B cell (primary cell): ENCODE measurements around the gene ZMYND15. TPM values are rescaled to one million over a fixed set of nuclear protein-coding genes. Genes with fewer than 3 reads are reported as not detected.

Source experiments
- ATAC-seq: fragments of 200-7000 bp; cut with Tn5 transposase; one replicate; pipeline ENCODE4 v1.10.0; 2021; ENCODE audit warnings: low read depth, mild to moderate bottlenecking, moderate number of reproducible peaks, moderate library complexity
- CTCF ChIA-PET: fragments of 350-600 bp; sonication (Branson Sonifier 250); formaldehyde crosslinking; loops from one replicate; lab custom pipeline; 2021; ENCODE audit warnings: antibody characterized with exemption, inconsistent platforms; lab: Charles Lee
- POLR2A ChIA-PET: fragments of 350-600 bp; sonication (Branson Sonifier 250); formaldehyde crosslinking; loops from one replicate; lab custom pipeline; 2021; ENCODE audit warnings: antibody characterized with exemption; lab: Charles Lee
- DNase-seq: peaks from one replicate; pipeline ENCODE4 v3.0.0; 2013
- H2AFZ ChIP-seq: 2 replicates; pipeline ENCODE4 v1.6.1; 2012; ENCODE audit warnings: mild to moderate bottlenecking, low read depth, low read length; ENCODE audit not compliant: insufficient read depth, poor library complexity, severe bottlenecking
- H3K27ac ChIP-seq, 2 donors: 1 replicate in 1 of 2; 2 replicates in 1 of 2; pipeline ENCODE4 v1.5.1; 2012 to 2013; ENCODE audit warnings: low read length in 2 of 2, mild to moderate bottlenecking in 2 of 2, moderate library complexity in 1 of 2
- H3K27me3 ChIP-seq, 4 experiments: fragments of 200-600 bp in 1 of 4; sonication (generic) in 1 of 4; replicated peaks in 1 of 4; 1 replicate in 2 of 4; 2 replicates in 2 of 4; pipeline versions ENCODE4 v1.6.1 to v1.7.0; 2013 to 2016; ENCODE audit warnings: low read length in 3 of 4, mild to moderate bottlenecking in 2 of 4, mixed read lengths in 1 of 4, moderate library complexity in 1 of 4; ENCODE audit not compliant: insufficient read depth in 4 of 4, control insufficient read depth in 3 of 4; ENCODE audit errors: control extremely low read depth in 1 of 4
- H3K36me3 ChIP-seq, 2 experiments: replicated peaks in 1 of 2; 1 replicate in 1 of 2; 2 replicates in 1 of 2; pipeline versions ENCODE4 v1.6.1 to v1.7.1; 2013; ENCODE audit warnings: low read length in 1 of 2; ENCODE audit not compliant: insufficient read depth in 2 of 2, control insufficient read depth in 1 of 2; ENCODE audit errors: control extremely low read depth in 1 of 2, extremely low read depth in 1 of 2
- H3K4me1 ChIP-seq, 2 donors: fragments of 200-600 bp in 1 of 2; sonication (generic) in 1 of 2; 1 replicate in 1 of 2; 2 replicates in 1 of 2; pipeline versions ENCODE4 v1.5.1 to v1.6.1; 2013 to 2017; ENCODE audit warnings: low read length in 2 of 2; ENCODE audit not compliant: control insufficient read depth in 2 of 2, insufficient read depth in 2 of 2
- H3K4me2 ChIP-seq: replicated peaks from 2 replicates; pipeline ENCODE3; 2012; ENCODE audit warnings: mild to moderate bottlenecking, low read depth, low read length; ENCODE audit not compliant: poor library complexity, severe bottlenecking
- H3K4me3 ChIP-seq, 5 experiments: fragments of 200-600 bp in 1 of 5; sonication (generic) in 1 of 5; 1 replicate in 3 of 5; 2 replicates in 2 of 5; pipeline versions ENCODE4 v1.5.1 to v1.7.0; 2011 to 2016; ENCODE audit warnings: low read length in 4 of 5, mild to moderate bottlenecking in 4 of 5, low read depth in 2 of 5, control low read depth in 1 of 5, moderate library complexity in 1 of 5; ENCODE audit not compliant: insufficient read depth in 1 of 5; ENCODE audit errors: control extremely low read depth in 1 of 5, extremely low read depth in 1 of 5
- H3K79me2 ChIP-seq: fragments of 200-600 bp; sonication (generic); one replicate; pipeline ENCODE4 v1.6.0; 2016; ENCODE audit warnings: low read length; ENCODE audit not compliant: control insufficient read depth, insufficient read depth
- H3K9ac ChIP-seq: fragments of 200-600 bp; sonication (generic); 2 replicates; pipeline ENCODE4 v1.6.1; 2017; ENCODE audit warnings: mild to moderate bottlenecking, low read length, moderate library complexity
- H3K9me3 ChIP-seq, 3 donors: one replicate each; pipeline versions ENCODE4 v1.6.1 to v1.7.1; 2013; ENCODE audit warnings: low read length in 2 of 3; ENCODE audit not compliant: control insufficient read depth in 2 of 3, insufficient read depth in 1 of 3; ENCODE audit errors: control extremely low read depth in 1 of 3
- H4K20me1 ChIP-seq: 2 replicates; pipeline ENCODE4 v1.6.0; 2012; ENCODE audit warnings: mild to moderate bottlenecking, low read length; ENCODE audit not compliant: insufficient read depth, control insufficient read depth, poor library complexity, severe bottlenecking
- H3K27ac Mint-ChIP-seq: one replicate; pipeline ENCODE4 v1.8.0; 2021; ENCODE audit warnings: mixed read lengths
- H3K27me3 Mint-ChIP-seq: one replicate; pipeline ENCODE4 v1.8.0; 2021; ENCODE audit warnings: mixed read lengths
- H3K4me1 Mint-ChIP-seq: one replicate; pipeline ENCODE4 v1.8.0; 2021; ENCODE audit warnings: mixed read lengths
- H3K4me3 Mint-ChIP-seq: one replicate; pipeline ENCODE4 v1.8.0; 2021; ENCODE audit warnings: mixed read lengths
- H3K9me3 Mint-ChIP-seq: one replicate; pipeline ENCODE4 v1.8.0; 2022; ENCODE audit warnings: mixed read lengths; ENCODE audit not compliant: insufficient read depth
- EZH2 ChIP-seq: IDR thresholded peaks from 2 replicates; pipeline ENCODE4 v1.6.1; 2012; ENCODE audit warnings: borderline replicate concordance, low read depth, mild to moderate bottlenecking, moderate library complexity, low read length; ENCODE audit not compliant: insufficient read depth, poor library complexity, severe bottlenecking
- WGBS: methylation state at CpG from one replicate; pipeline ENCODE4 v1.1.5; 2013; ENCODE audit warnings: missing lambda C conversion rate; ENCODE audit not compliant: insufficient coverage; 5-methylcytosine and 5-hydroxymethylcytosine counted together
- intact Hi-C: fragments of 100-400 bp; cut with micrococcal nuclease; formaldehyde crosslinking; loops from one replicate; pipeline ENCODE4 v1.10.0; 2022
- polyA plus RNA-seq: library from polyadenylated mRNA; depleted of rRNA; stranded (reverse); fragments of >200 nt; gene quantifications from 2 replicates; pipeline ENCODE4 v1.2.3, GENCODE V29; 2012
- total RNA-seq, 2 donors: library from RNA; stranded (reverse); fragments of 120-200 nt in 1 of 2; gene quantifications; 1 replicate in 1 of 2; 2 replicates in 1 of 2; pipeline versions ENCODE4 v1.2.3 to v1.2.4, GENCODE V29; 2013 to 2022
- TF ChIP-seq, protein P1 (sequence below): fragments of 200-600 bp; IDR thresholded peaks from one replicate; pipeline ENCODE4 v1.8.0; 2022; ENCODE audit warnings: antibody characterized with exemption, mild to moderate bottlenecking

Gene ZMYND15
- total and polyA plus RNA-seq, 2 donors (not counting 1 experiment from before 2014, with no cell fraction given): 0.72 to 2.5 TPM

DNA sequence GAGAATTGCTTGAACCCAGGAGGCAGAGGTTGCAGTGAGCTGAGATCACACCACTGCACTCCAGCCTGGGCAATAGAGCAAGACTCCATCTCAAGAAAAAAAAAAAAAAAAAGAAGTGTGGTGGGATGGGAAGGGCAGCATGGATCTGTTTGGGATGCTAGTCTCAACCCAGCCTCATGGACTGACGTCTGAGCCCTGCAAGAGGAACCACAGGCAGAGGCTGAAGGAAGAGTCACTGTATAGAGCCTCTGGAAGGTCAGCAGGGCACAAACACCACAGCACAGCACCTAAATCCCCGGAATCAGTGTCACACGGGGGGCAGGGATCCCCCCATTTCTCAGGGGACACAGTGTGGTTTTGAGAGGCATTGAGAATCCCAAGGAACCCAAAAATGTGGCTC lies 11.0 kb downstream of the ZMYND15 start:
- H3K27me3 Mint-ChIP-seq: peaks cover 43% of the 10 kb centered on the region
- CTCF ChIA-PET: no interaction called here
- POLR2A ChIA-PET: interaction anchor here (0.7 kb wide), 1 partner anchor 571 kb away, joined by 6 read pairs; no protein-coding TSS in a partner anchor

DNA sequence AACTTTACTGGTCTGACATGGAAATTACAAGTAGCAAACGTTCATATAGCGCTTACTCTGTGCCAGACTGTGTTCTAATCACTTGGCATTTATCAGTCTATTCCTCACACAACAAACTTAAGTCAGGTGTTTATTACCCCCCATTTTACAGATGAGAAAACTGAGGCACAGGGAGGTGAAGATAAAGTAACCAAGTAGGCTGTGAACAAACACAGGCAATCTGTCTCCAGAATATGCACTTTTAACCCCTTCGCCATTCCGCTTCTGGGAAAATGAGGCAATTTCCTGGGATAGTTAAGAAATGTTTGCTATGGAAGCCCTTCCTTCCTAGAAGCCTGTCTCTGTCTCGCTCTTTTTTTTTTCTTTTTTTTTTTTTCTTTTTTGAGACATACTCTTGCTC lies 12.3 kb downstream of the ZMYND15 start:
- H3K4me2 ChIP-seq: no peak overlapping the region

More for the DNA sequence above, 11.0 kb downstream of the ZMYND15 start:
- H4K20me1 ChIP-seq: no peaks in the 10 kb centered on the region
- H3K36me3 ChIP-seq: no peaks in the 10 kb centered on the region
- no peak for DNase-seq
- H2AFZ ChIP-seq: no peak overlapping the region
- no peaks in the 10 kb centered on the region for H3K79me2 ChIP-seq
- no peak overlapping the region for H3K4me3 ChIP-seq
- no peak overlapping the region for H3K27ac ChIP-seq
- H3K9me3 ChIP-seq: no peaks in the 10 kb centered on the region
- Mint-ChIP-seq H3K4me1 (peaks cover 13% of the 10 kb centered on the region), H3K27ac (peak overlapping the region; percentile 37), H3K4me3 (no peak overlapping the region), H3K9me3 (no peaks in the 10 kb centered on the region)
- H3K4me2 ChIP-seq: no peak overlapping the region
- peaks cover 8 to 11% of the 10 kb centered on the region in 2 donors for H3K4me1 ChIP-seq
- peaks cover 0 to 17% (median 7%) of the 10 kb centered on the region in 4 experiments for H3K27me3 ChIP-seq
- no peak overlapping the region for H3K9ac ChIP-seq
- 45% methylated on average over 1 of the region's 3 CpGs for WGBS
- no peak for ATAC-seq
- intact Hi-C loops: no loop called here
- TF ChIP-seq, protein P1, sequence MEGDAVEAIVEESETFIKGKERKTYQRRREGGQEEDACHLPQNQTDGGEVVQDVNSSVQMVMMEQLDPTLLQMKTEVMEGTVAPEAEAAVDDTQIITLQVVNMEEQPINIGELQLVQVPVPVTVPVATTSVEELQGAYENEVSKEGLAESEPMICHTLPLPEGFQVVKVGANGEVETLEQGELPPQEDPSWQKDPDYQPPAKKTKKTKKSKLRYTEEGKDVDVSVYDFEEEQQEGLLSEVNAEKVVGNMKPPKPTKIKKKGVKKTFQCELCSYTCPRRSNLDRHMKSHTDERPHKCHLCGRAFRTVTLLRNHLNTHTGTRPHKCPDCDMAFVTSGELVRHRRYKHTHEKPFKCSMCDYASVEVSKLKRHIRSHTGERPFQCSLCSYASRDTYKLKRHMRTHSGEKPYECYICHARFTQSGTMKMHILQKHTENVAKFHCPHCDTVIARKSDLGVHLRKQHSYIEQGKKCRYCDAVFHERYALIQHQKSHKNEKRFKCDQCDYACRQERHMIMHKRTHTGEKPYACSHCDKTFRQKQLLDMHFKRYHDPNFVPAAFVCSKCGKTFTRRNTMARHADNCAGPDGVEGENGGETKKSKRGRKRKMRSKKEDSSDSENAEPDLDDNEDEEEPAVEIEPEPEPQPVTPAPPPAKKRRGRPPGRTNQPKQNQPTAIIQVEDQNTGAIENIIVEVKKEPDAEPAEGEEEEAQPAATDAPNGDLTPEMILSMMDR: no peak
- no peak for TF ChIP-seq EZH2

More for the DNA sequence above, 12.3 kb downstream of the ZMYND15 start:
- no CpG with 5 or more reads among the region's 5 CpGs for WGBS
- Histone ChIP-seq H3K27me3 (peaks cover 0 to 17% (median 7%) of the 10 kb centered on the region in 4 experiments), H3K27ac (no peak overlapping the region), H2AFZ (no peak overlapping the region), H3K4me1 (peaks cover 8 to 11% of the 10 kb centered on the region in 2 donors), H3K36me3 (no peaks in the 10 kb centered on the region), H3K9ac (no peak overlapping the region), H3K4me3 (no peak overlapping the region), H3K79me2 (no peaks in the 10 kb centered on the region), H3K9me3 (no peaks in the 10 kb centered on the region), H4K20me1 (no peaks in the 10 kb centered on the region)
- no peak overlapping the region for H3K4me3 Mint-ChIP-seq
- ChIA-PET CTCF (no interaction called here), POLR2A (no interaction called here)
- no peak for ATAC-seq
- H3K4me1 Mint-ChIP-seq: peaks cover 11% of the 10 kb centered on the region
- no peaks in the 10 kb centered on the region for H3K9me3 Mint-ChIP-seq
- intact Hi-C loops: no loop called here
- H3K27ac Mint-ChIP-seq: no peak overlapping the region
- H3K27me3 Mint-ChIP-seq: peaks cover 34% of the 10 kb centered on the region
- no peak for DNase-seq
- TF ChIP-seq, protein P1: no peak
- TF ChIP-seq EZH2: no peak
